ENCODE measurements around the gene PLA2G2C. TPM values are rescaled to one million over a fixed set of nuclear protein-coding genes. Genes with fewer than 3 reads are reported as not detected.
A peak's percentile ranks its signal among the peaks of the same experiment; 100 is the strongest.
"Not testable (repeated sequence)": the region's sequence is repeated elsewhere in the genome, so short reads cannot be mapped to it uniquely, and the experiment has no call there.

PLA2G2C gene
- total RNA-seq, 4 donors from 2014 or later, result not detected

DNA sequence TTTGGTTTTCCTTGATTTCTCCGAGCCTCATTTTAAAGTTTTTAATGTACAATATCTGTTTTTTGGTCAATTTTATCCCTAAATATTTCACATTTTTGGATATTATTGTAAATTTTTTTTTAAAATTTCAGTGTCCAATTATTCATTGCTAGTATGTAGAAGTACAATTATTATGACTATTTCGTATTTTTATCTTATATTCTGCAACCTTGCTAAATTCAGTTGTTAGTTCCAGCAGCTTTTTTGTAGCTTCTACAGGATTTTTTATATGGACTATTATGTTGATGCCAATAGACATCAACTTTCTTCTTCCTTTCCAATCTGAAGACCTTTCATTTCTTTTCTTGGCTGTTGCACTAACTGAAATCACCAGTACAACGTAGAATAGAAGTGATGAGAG, 51.3 kb downstream of the PLA2G2C start:
- ATAC-seq (ENCODE audit: low FRiP score) (no peak), DNase-seq (ENCODE audit: low spot score) (no peak)
- TF ChIP-seq, protein P1, sequence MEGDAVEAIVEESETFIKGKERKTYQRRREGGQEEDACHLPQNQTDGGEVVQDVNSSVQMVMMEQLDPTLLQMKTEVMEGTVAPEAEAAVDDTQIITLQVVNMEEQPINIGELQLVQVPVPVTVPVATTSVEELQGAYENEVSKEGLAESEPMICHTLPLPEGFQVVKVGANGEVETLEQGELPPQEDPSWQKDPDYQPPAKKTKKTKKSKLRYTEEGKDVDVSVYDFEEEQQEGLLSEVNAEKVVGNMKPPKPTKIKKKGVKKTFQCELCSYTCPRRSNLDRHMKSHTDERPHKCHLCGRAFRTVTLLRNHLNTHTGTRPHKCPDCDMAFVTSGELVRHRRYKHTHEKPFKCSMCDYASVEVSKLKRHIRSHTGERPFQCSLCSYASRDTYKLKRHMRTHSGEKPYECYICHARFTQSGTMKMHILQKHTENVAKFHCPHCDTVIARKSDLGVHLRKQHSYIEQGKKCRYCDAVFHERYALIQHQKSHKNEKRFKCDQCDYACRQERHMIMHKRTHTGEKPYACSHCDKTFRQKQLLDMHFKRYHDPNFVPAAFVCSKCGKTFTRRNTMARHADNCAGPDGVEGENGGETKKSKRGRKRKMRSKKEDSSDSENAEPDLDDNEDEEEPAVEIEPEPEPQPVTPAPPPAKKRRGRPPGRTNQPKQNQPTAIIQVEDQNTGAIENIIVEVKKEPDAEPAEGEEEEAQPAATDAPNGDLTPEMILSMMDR (IDR thresholded peaks at IDR 0.05), result no peak

DNA sequence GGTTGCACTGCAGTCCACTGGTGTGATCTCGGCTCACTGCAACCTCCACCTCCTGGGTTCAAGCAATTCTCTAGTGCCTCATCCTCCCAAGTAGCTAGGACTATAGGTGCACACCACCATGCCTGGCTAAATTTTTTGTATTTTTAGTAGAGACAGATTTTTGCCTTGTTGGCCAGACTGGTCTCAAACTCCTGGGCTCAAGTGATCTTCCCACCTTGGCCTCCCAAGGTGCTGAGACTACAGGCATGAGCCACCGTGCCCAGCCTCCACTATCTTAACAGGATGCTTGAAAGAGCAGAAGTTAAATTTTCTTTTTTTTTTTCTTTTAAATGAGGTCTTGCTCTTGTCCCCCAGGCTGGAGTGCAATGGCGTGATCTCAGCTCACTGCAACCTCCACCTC, 55.8 kb downstream of the PLA2G2C start:
- ATAC-seq (ENCODE audit: low FRiP score); DNase-seq (ENCODE audit: low spot score): not testable (repeated sequence)

DNA sequence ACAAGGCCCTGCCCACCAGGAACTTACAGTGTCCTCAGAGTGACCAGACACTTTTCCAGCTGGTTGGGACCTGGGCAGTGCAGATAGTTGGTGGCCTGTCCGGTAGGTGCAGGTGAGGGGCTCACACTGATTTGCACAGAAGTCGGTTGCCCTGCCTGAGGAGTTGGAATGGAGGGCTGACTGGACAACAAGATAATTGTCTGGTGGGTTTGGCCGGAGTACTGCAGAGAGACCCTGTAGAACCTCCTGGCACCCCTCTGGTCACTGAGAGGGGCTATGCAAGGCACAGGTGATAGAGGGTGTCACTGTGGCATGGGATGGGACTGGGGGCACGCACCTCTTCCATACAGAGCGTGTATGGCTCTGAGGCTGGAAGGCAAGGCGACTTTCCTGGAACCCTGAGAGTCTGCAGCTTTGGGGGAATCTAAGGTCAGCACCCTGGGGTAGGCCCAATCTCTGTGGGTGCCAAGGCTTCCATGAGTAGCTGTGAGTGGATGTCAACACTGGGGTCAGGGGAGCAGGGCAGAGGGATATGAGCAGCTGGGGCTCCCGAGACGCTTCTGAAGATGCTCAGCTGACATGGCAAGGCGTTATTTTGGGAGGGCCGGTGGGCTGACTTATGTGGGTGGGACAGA, 59.4 kb downstream of the PLA2G2C start:
- no peak for DNase-seq (ENCODE audit: low spot score)
- no peak for ATAC-seq (ENCODE audit: low FRiP score)
- TF ChIP-seq, protein P1 (IDR thresholded peaks at IDR 0.05), result no peak

DNA sequence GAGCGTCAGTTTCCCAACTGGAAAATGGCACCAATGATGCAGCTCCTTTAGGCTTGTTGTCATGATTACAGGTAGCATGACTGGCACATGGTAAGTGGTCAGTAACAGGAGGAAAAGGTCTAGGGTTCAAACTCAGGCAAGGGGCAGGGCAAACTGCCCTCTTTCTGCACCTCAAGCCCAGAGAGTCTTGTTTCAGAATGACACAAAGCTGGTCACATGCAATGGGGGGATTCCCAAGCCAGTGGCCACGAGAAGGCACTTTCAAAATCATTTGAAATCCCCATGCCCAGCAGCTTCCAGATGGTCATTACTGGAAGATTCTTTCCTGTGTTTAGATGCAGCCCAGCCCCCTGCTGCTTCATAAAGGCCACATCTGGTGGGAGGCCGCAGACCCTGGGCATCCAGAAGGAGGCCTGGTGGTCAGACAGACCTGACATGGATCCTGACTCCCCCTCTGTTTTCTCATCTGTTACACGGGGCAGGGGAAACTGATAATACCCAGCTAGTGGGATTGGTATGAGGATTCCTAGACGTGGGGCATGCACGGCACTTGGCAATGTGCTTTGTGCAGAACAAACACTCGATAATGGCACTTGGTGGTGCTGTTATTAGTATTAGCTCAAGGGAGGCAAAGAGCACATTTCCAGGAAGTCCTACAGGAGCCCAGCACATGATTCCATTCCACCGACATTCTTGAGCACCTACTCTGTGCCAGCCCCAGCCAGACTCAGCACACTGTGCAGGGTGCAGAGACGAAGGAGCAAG, 60.1 kb downstream of the PLA2G2C start:
- TF ChIP-seq, protein P1 (IDR thresholded peaks at IDR 0.05), result no peak
- DNase-seq (ENCODE audit: low spot score) (no peak), ATAC-seq (ENCODE audit: low FRiP score) (no peak)

DNA sequence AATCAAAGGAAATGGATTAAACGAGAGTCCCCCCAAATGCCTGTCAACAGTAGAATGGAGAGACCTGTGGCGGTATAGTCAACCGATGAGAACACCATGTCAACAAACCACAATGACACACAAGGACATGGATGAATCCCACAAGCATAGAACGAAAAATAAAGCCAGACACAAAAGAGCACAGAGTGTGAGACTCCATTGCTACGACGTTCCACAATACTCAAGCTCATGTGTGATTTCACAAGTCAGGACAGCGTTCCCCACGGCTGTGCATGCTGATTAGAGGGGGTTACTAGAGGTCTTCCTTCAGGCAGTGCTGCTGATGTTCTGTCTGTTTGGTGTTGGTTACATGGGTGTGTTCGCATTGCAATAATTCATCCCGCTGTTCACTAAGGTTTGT, 61.2 kb downstream of the PLA2G2C start:
- no peak for DNase-seq (ENCODE audit: low spot score)
- TF ChIP-seq, protein P1 (IDR thresholded peaks at IDR 0.05), result no peak
- ATAC-seq (ENCODE audit: low FRiP score), result peak; percentile 26

DNA sequence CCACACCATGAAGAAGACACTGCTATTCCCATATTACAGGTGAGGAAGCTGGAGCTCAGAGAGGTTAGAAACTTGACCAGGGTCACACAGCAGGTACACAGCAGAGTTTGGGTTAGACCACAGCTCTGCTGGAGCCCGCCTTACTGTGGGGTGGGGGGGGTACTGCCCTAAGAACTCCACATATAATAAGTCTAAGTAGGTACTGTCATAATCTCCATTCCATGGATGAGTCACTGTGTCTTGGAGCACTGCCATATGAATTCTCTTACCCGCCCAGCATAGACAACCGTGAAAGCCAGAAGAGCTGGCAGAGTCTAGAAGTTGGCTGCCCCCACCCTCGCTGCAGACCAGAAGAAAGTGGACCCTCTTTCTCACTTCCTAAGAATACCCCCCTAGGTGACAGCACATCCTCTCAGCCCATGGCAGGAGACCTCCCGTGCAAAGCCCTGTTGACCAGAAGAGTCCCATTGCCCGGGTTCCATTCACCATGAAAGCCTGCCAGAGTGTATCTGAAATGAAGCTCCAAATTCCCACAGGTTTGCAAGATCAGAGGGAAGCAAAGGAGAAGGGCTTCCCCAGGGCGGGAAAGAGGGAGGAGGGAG, 61.8 kb downstream of the PLA2G2C start:
- DNase-seq (ENCODE audit: low spot score), result peak; percentile 53
- peak; percentile 90 for ATAC-seq (ENCODE audit: low FRiP score)

More for the DNA sequence above, 61.8 kb downstream of the PLA2G2C start:
- TF ChIP-seq, protein P1 (IDR thresholded peaks at IDR 0.05), result no peak
